HG02798 (cell line): ENCODE results near the gene OSBPL8.
"Not testable (repeated sequence)": the region's sequence is repeated elsewhere in the genome, so short reads cannot be mapped to it uniquely, and the experiment has no call there.

Source experiments
- ATAC-seq: cut with Tn5 transposase; IDR thresholded peaks from one replicate; pipeline ENCODE4 v1.9.1; 2021; ENCODE audit warnings: mild to moderate bottlenecking; ENCODE audit not compliant: unreplicated experiment, poor library complexity

Gene OSBPL8

GRCh38 chr12:76532520-76532919 is 27.1 kb downstream of the OSBPL8 start:
- ATAC-seq: no peak

DNA sequence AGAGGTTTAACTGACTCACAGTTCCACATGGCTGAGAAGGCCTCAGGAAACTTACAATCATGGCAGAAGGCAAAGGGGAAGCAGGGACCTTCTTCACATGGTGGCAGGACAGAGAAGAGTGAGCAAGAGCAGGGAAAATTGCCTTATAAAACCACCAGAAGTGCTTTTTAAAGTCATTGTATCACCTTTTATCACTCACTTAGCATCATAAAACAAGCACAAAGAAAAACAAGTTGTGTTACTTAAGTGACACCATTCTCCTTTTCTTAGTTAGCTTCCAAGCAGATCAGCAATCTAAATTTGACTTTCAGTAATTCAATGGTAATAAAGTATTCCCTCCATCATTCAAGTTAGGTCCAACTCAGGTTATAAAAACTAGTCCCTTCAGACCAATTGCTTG is 28.5 kb downstream of the OSBPL8 start:
- ATAC-seq: no peak

GRCh38 chr12:76530516-76530915 is 29.1 kb downstream of the OSBPL8 start:
- no peak for ATAC-seq

- no peak for ATAC-seq
Observed at GRCh38 chr12:76529226-76529918, 30.2 kb downstream of the OSBPL8 start.

GRCh38 chr12:76523408-76523807 is 36.2 kb downstream of the OSBPL8 start:
- no peak for ATAC-seq

GRCh38 chr12:76520348-76520747 is 39.2 kb downstream of the OSBPL8 start:
- ATAC-seq: no peak

GRCh38 chr12:76519538-76519937 is 40.0 kb downstream of the OSBPL8 start:
- no peak for ATAC-seq

DNA sequence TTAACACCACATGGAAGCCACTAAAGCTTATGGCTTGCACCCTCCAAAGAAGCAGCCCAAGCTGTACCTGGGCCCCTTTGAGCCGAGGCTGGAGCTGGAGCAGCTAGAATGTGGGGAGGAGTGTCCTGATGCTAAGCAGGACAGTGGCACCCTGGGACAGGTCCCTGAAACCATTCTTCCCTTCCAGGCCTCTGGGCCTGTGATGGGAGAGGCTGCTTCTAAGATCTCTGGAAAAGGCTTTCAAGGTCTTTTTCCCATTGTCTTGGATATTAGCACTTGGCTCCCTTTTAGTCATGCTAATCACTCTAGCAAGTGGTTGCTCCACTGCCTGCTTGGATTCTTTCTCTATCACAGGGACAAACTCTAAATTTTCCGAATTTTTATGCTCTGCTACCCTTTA is 40.9 kb downstream of the OSBPL8 start:
- no peak for ATAC-seq

DNA sequence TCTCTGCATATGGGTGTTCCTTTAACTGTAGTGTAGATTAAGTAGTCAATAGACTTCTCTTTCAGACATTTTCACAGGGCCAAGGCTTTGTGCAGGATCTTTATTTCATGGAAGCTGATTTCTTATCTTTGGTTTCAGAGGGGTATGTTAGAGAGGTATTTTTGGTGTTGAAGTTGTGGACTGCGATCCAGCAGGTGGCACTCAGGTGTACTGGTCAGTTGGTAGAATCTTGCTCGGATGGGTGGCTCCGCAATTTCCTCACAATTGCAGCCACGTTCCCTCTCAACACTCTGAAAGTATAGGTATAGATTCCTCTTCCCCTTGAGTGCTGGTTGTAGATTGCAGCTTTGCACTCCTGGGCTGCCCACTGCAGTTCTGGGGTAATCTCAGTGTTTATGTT is 44.3 kb downstream of the OSBPL8 start:
- ATAC-seq: no peak

GRCh38 chr12:76511116-76511716 is 48.4 kb downstream of the OSBPL8 start:
- ATAC-seq: peak; percentile 78

DNA sequence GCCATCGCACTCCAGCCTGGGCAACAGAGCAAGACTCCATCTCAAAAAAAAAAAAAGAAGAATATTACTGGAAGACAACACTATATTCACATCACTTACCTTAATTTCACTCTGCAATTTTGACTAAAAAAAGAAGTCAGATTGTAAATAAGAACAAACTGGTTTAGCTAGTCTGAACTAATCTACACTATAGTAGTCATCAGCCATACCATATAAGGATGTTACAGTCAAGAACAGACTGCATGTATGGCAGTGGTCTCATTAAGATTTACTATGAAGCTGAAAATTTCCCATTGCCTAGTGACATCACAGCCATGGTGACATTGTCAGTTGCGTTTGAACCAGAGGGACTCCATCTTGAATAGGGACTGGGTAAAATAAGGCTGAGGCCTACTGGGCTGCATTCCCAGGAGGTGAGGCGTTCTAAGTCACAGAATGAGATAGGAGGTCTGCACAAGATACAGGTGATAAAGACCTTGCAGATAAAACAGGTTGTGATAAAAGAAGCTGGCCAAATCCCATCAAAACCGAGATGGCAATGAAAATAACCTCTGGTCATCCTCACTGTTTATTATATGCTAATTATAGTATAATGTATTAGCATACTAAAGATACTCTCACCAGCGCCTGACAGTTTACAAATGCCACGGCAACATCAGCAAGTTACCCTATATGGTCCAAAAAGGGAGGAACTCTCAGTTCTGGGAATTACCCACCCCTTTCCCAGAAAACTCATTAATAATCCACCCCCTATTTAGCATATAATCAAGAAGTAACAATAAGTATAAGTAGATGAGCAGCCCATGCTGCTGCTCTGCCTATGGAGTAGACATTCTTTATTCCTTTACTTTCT is 51.2 kb downstream of the OSBPL8 start:
- ATAC-seq: no peak

DNA sequence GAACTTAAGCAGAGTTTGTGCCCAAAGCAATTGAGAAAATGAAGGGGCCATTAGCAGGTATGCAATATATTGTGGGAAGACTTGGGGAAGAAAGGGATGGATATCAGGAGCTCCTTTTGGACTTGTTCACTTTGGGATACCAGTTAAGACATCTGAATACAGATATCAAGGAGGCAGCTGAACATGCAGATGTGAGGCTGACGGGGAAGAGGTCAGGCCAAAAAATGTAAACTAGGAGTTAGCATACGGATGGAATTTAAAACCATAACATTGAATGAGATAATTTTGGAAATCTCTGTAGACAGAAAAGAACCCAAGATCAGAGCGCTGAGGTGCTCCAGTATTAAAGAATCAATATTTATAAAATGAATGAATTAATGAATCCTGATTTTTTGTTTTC is 53.4 kb downstream of the OSBPL8 start:
- ATAC-seq: no peak

GRCh38 chr12:76505050-76505449 is 54.5 kb downstream of the OSBPL8 start:
- ATAC-seq: no peak

DNA sequence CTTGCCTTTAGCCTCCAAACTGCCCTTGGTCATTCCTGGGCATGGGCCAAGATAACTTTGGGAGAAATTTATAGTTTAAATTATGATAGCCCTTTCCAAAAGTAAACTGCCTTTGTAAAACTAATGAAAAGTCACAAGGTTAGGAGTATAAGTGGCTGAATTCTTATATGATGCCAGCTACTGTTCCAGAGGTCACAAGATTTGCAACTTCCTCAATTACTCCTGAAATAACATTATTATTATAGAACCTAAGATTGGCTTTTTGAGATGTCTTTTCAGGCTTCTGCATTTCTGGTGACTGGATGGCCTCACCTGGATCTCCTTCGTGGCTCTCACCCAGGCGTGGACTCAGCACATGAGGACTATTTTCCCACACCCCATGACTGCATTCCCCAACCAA is 55.0 kb downstream of the OSBPL8 start:
- no peak for ATAC-seq

- no peak for ATAC-seq
Observed at GRCh38 chr12:76503957-76504356, 55.6 kb downstream of the OSBPL8 start.

- no peak for ATAC-seq
Observed at GRCh38 chr12:76501390-76501789, 58.2 kb downstream of the OSBPL8 start.

- not testable (repeated sequence) for ATAC-seq
Observed at GRCh38 chr12:76499136-76499535, 60.4 kb downstream of the OSBPL8 start.

DNA sequence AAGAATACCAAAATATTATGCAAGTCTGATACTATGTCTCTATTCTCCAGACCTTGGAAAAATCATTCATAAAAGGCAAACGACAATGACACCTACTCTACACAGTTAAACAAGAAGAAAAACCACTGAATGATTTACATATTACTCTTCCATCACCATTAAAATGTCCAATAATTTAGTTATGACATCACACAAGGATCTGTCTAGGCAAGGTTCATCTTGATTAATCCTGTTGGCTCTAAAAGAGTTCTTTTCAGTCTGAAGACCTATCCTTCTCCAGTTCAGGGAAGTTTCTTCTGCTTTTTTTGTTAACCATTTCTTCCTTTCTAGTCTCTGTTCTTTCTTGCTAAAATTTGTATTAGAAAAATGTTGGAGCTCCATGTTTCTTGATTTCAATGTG is 64.0 kb downstream of the OSBPL8 start:
- no peak for ATAC-seq

DNA sequence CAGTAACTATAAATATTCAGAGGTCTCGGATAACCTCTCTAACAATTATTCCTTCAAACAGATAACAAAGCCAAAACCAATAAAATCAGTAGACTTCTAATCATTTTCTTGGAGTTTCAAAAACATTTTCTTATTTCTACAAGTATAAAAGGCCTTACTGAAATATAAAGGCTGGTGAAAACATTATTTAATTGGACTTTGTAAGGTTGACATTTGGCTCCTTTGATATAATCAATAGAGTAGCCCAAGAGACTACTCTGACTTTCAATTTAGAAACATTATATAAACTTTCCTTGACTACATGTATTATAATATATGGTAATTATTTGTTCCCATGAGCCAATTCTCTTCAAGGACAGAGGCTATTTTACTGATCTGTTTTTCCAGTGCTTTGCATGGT is 68.3 kb downstream of the OSBPL8 start:
- no peak for ATAC-seq

- ATAC-seq: no peak
Observed at GRCh38 chr12:76490763-76491162, 68.8 kb downstream of the OSBPL8 start.

- ATAC-seq: no peak
Observed at GRCh38 chr12:76489737-76490136, 69.8 kb downstream of the OSBPL8 start.
